ENCODE results near the gene HES4. TPM values are rescaled to one million over a fixed set of nuclear protein-coding genes. Genes with fewer than 3 reads are reported as not detected.

HES4 gene
- polyA plus RNA-seq, 1 donor (not counting 4 experiments of a cell fraction or from before 2014, with no cell fraction given) = 3.0 TPM

DNA sequence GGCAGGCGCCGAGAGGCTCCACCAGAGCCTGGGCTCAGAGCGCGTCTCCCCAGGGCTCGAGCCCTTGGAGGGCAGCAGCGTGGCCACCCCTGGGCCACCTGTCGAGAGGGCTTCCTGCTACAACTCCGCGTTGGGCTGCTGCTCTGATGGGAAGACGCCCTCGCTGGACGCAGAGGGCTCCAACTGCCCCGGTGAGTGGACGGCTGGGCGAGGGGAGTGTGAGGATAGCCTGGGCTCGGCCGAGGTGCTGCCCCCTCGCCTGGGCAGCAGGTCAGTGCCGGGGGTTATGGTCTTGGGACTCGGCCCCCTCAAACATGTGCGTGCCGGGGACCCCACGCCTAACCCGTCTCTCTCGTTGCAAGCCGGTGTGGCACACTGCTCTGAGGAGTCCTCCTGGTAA is 46.9 kb upstream of the HES4 start:
- H4K20me1 ChIP-seq (ENCODE audit: control insufficient read depth, extremely low read depth, insufficient read depth, low read length) = peaks cover 24% of the 10 kb centered on the region
- H3K9ac ChIP-seq (ENCODE audit: control insufficient read depth, extremely low read depth, insufficient read depth, low read length) = no peak overlapping the region
- H3K27me3 ChIP-seq (ENCODE audit: control insufficient read depth, extremely low read depth, insufficient read depth, low read length) = no peaks in the 10 kb centered on the region
- H3K9me3 ChIP-seq (ENCODE audit: control insufficient read depth, low read depth, low read length) = no peaks in the 10 kb centered on the region
- peaks cover 40 to 46% of the 10 kb centered on the region in 2 experiments for H3K36me3 ChIP-seq (ENCODE audit: control insufficient read depth in 2 of 2, extremely low read depth in 1 of 2, insufficient read depth in 2 of 2, low read length in 2 of 2)
- H2AFZ ChIP-seq (ENCODE audit: control insufficient read depth, low read length) = no peak overlapping the region
- TF ChIP-seq, protein P1, sequence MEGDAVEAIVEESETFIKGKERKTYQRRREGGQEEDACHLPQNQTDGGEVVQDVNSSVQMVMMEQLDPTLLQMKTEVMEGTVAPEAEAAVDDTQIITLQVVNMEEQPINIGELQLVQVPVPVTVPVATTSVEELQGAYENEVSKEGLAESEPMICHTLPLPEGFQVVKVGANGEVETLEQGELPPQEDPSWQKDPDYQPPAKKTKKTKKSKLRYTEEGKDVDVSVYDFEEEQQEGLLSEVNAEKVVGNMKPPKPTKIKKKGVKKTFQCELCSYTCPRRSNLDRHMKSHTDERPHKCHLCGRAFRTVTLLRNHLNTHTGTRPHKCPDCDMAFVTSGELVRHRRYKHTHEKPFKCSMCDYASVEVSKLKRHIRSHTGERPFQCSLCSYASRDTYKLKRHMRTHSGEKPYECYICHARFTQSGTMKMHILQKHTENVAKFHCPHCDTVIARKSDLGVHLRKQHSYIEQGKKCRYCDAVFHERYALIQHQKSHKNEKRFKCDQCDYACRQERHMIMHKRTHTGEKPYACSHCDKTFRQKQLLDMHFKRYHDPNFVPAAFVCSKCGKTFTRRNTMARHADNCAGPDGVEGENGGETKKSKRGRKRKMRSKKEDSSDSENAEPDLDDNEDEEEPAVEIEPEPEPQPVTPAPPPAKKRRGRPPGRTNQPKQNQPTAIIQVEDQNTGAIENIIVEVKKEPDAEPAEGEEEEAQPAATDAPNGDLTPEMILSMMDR (optimal IDR thresholded peaks at IDR 0.05 in 1 of 3, IDR thresholded peaks at IDR 0.05 in 1 of 3, conservative IDR thresholded peaks at IDR 0.05 in 1 of 3; ENCODE audit: extremely low read depth in 1 of 3, insufficient read depth in 2 of 3, low read length in 3 of 3) = no peak
- no peak for TF ChIP-seq EZH2 (IDR thresholded peaks at IDR 0.05; ENCODE audit: low read length)
- DNase-seq (ENCODE audit: low read depth, low spot score) = no peak
- peaks cover 28% of the 10 kb centered on the region for H3K79me2 ChIP-seq (ENCODE audit: control insufficient read depth, insufficient read depth, low read length)
- H3K27ac ChIP-seq (ENCODE audit: control insufficient read depth, insufficient read depth, low read length) = no peak overlapping the region
- dilution Hi-C loops (cut with MboI; ENCODE audit: extremely low pct_ligation_motif_present, low sequenced_read_pairs) = no loop called here
- no peaks in the 10 kb centered on the region for H3K9me1 ChIP-seq (ENCODE audit: control insufficient read depth, extremely low read depth, insufficient read depth, low read length)
- no peaks in the 10 kb centered on the region for H3K4me1 ChIP-seq (ENCODE audit: control insufficient read depth, extremely low read depth, insufficient read depth, low read length)
- no peak overlapping the region for H3K4me3 ChIP-seq (ENCODE audit: control insufficient read depth in 2 of 3, extremely low read depth in 1 of 3, insufficient read depth in 2 of 3, low read depth in 1 of 3, low read length in 3 of 3)
- H3K4me2 ChIP-seq (ENCODE audit: control insufficient read depth, extremely low read depth, insufficient read depth, low read depth, low read length) = no peak overlapping the region
- FAIRE-seq = no peak

DNA sequence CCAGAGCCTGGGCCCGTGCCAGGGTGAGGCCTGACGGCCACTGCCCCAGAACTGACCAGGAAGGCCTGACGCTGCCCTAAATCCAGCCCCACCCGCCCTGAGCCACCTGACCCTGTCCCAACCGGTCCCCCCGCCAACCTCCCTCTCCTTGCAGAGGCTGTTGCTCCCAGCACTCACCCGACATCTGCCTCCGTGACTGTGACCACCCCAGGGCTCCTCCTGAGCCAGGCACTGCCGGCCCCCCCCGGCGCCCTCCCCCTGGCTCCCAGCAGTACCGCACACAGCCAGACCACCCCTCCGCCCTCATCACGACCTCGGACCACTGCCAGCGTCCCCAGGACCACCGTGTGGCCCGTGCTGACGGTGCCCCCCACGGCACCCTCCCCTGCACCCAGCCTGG is 46.3 kb upstream of the HES4 start:
- Histone ChIP-seq H3K9ac (ENCODE audit: control insufficient read depth, extremely low read depth, insufficient read depth, low read length) (no peak overlapping the region), H2AFZ (ENCODE audit: control insufficient read depth, low read length) (no peak overlapping the region), H3K79me2 (ENCODE audit: control insufficient read depth, insufficient read depth, low read length) (peaks cover 32% of the 10 kb centered on the region), H3K4me3 (ENCODE audit: control insufficient read depth in 2 of 3, extremely low read depth in 1 of 3, insufficient read depth in 2 of 3, low read depth in 1 of 3, low read length in 3 of 3) (no peak overlapping the region), H3K9me3 (ENCODE audit: control insufficient read depth, low read depth, low read length) (no peaks in the 10 kb centered on the region), H3K9me1 (ENCODE audit: control insufficient read depth, extremely low read depth, insufficient read depth, low read length) (no peaks in the 10 kb centered on the region), H3K27me3 (ENCODE audit: control insufficient read depth, extremely low read depth, insufficient read depth, low read length) (no peaks in the 10 kb centered on the region), H3K36me3 (ENCODE audit: control insufficient read depth in 2 of 2, extremely low read depth in 1 of 2, insufficient read depth in 2 of 2, low read length in 2 of 2) (peaks cover 37 to 46% of the 10 kb centered on the region in 2 experiments), H3K4me2 (ENCODE audit: control insufficient read depth, extremely low read depth, insufficient read depth, low read depth, low read length) (no peak overlapping the region), H3K27ac (ENCODE audit: control insufficient read depth, insufficient read depth, low read length) (no peak overlapping the region), H3K4me1 (ENCODE audit: control insufficient read depth, extremely low read depth, insufficient read depth, low read length) (no peaks in the 10 kb centered on the region), H4K20me1 (ENCODE audit: control insufficient read depth, extremely low read depth, insufficient read depth, low read length) (peaks cover 25% of the 10 kb centered on the region)
- DNase-seq (ENCODE audit: low read depth, low spot score) (no peak), FAIRE-seq (no peak)
- TF ChIP-seq, protein P1 (optimal IDR thresholded peaks at IDR 0.05 in 1 of 3, IDR thresholded peaks at IDR 0.05 in 1 of 3, conservative IDR thresholded peaks at IDR 0.05 in 1 of 3; ENCODE audit: extremely low read depth in 1 of 3, insufficient read depth in 2 of 3, low read length in 3 of 3) = no peak
- no peak for TF ChIP-seq EZH2 (IDR thresholded peaks at IDR 0.05; ENCODE audit: low read length)
- dilution Hi-C loops (cut with MboI; ENCODE audit: extremely low pct_ligation_motif_present, low sequenced_read_pairs) = no loop called here
